Measurements from ENCODE around the gene BMP2.

The BMP2 gene

GRCh38 chr20:6744180-6744579 is 23.3 kb upstream of the BMP2 start:
- Histone ChIP-seq H3K27ac (ENCODE audit: low read length) (no peak overlapping the region), H3K9ac (ENCODE audit: low read length) (no peak overlapping the region), H3K36me3 (ENCODE audit: control insufficient read depth, low read depth, low read length) (no peaks in the 10 kb centered on the region), H3K9me3 (ENCODE audit: control insufficient read depth, low read depth, low read length) (no peaks in the 10 kb centered on the region), H3K4me1 (ENCODE audit: control insufficient read depth, low read depth, low read length) (no peaks in the 10 kb centered on the region), H3K27me3 (ENCODE audit: control insufficient read depth, insufficient read depth, low read length) (no peaks in the 10 kb centered on the region), H3K4me3 (ENCODE audit: low read length) (no peak overlapping the region)

DNA sequence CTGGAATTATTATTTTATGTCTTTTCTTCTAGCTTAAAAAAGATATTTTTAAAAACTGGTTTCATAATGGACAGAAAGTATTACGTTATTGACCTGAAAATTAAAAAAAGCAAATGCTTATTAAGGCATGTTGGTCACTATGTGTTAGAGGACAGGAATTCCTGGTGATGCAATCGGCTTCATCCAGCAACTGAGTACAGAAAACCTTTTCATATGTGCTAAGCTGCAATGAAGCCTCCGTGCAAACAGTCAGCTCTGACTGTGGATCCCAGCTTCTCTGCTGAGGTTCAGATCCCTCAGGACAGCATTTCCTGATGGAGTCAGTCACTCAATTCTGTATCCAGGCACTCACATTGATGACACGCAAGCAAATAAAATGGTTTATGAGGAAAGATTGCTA is 22.7 kb upstream of the BMP2 start:
- H3K27ac ChIP-seq (ENCODE audit: low read length): no peak overlapping the region
- no peaks in the 10 kb centered on the region for H3K27me3 ChIP-seq (ENCODE audit: control insufficient read depth, insufficient read depth, low read length)
- H3K9ac ChIP-seq (ENCODE audit: low read length): no peak overlapping the region
- no peaks in the 10 kb centered on the region for H3K9me3 ChIP-seq (ENCODE audit: control insufficient read depth, low read depth, low read length)
- no peak overlapping the region for H3K4me3 ChIP-seq (ENCODE audit: low read length)
- H3K36me3 ChIP-seq (ENCODE audit: control insufficient read depth, low read depth, low read length): no peaks in the 10 kb centered on the region
- H3K4me1 ChIP-seq (ENCODE audit: control insufficient read depth, low read depth, low read length): no peaks in the 10 kb centered on the region

- H3K4me3 ChIP-seq (ENCODE audit: low read length): no peak overlapping the region
- H3K9me3 ChIP-seq (ENCODE audit: control insufficient read depth, low read depth, low read length): no peaks in the 10 kb centered on the region
- no peak overlapping the region for H3K27ac ChIP-seq (ENCODE audit: low read length)
- H3K27me3 ChIP-seq (ENCODE audit: control insufficient read depth, insufficient read depth, low read length): no peaks in the 10 kb centered on the region
- no peaks in the 10 kb centered on the region for H3K4me1 ChIP-seq (ENCODE audit: control insufficient read depth, low read depth, low read length)
- H3K36me3 ChIP-seq (ENCODE audit: control insufficient read depth, low read depth, low read length): no peaks in the 10 kb centered on the region
- H3K9ac ChIP-seq (ENCODE audit: low read length): no peak overlapping the region
Observed at GRCh38 chr20:6746901-6747609, 20.4 kb upstream of the BMP2 start.

- no peaks in the 10 kb centered on the region for H3K4me1 ChIP-seq (ENCODE audit: control insufficient read depth, low read depth, low read length)
- H3K27ac ChIP-seq (ENCODE audit: low read length): no peak overlapping the region
- H3K4me3 ChIP-seq (ENCODE audit: low read length): no peak overlapping the region
- H3K9me3 ChIP-seq (ENCODE audit: control insufficient read depth, low read depth, low read length): no peaks in the 10 kb centered on the region
- H3K36me3 ChIP-seq (ENCODE audit: control insufficient read depth, low read depth, low read length): no peaks in the 10 kb centered on the region
- H3K27me3 ChIP-seq (ENCODE audit: control insufficient read depth, insufficient read depth, low read length): no peaks in the 10 kb centered on the region
- no peak overlapping the region for H3K9ac ChIP-seq (ENCODE audit: low read length)
Observed at GRCh38 chr20:6750438-6750837, 17.0 kb upstream of the BMP2 start.

GRCh38 chr20:6756693-6757595 is 10.5 kb upstream of the BMP2 start:
- no peak overlapping the region for H3K27ac ChIP-seq (ENCODE audit: low read length)
- no peaks in the 10 kb centered on the region for H3K36me3 ChIP-seq (ENCODE audit: control insufficient read depth, low read depth, low read length)
- H3K9ac ChIP-seq (ENCODE audit: low read length): no peak overlapping the region
- H3K4me3 ChIP-seq (ENCODE audit: low read length): no peak overlapping the region
- H3K9me3 ChIP-seq (ENCODE audit: control insufficient read depth, low read depth, low read length): peaks cover 3% of the 10 kb centered on the region
- H3K27me3 ChIP-seq (ENCODE audit: control insufficient read depth, insufficient read depth, low read length): no peaks in the 10 kb centered on the region
- no peaks in the 10 kb centered on the region for H3K4me1 ChIP-seq (ENCODE audit: control insufficient read depth, low read depth, low read length)

- H3K4me3 ChIP-seq (ENCODE audit: low read length): peak overlapping the region; percentile 29
Observed at GRCh38 chr20:6764619-6765018, 2.9 kb upstream of the BMP2 start.

GRCh38 chr20:6765469-6766058 is 1.9 kb upstream of the BMP2 start:
- Histone ChIP-seq H3K36me3 (ENCODE audit: control insufficient read depth, low read depth, low read length) (no peaks in the 10 kb centered on the region), H3K9me3 (ENCODE audit: control insufficient read depth, low read depth, low read length) (peaks cover 3% of the 10 kb centered on the region), H3K4me3 (ENCODE audit: low read length) (peak overlapping the region; percentile 29), H3K27ac (ENCODE audit: low read length) (no peak overlapping the region), H3K27me3 (ENCODE audit: control insufficient read depth, insufficient read depth, low read length) (peaks cover 38% of the 10 kb centered on the region), H3K4me1 (ENCODE audit: control insufficient read depth, low read depth, low read length) (peaks cover 39% of the 10 kb centered on the region), H3K9ac (ENCODE audit: low read length) (no peak overlapping the region)

More at GRCh38 chr20:6764619-6765018, 2.9 kb upstream of the BMP2 start:
- Histone ChIP-seq H3K9ac (ENCODE audit: low read length) (no peak overlapping the region), H3K36me3 (ENCODE audit: control insufficient read depth, low read depth, low read length) (no peaks in the 10 kb centered on the region), H3K27ac (ENCODE audit: low read length) (no peak overlapping the region), H3K9me3 (ENCODE audit: control insufficient read depth, low read depth, low read length) (peaks cover 3% of the 10 kb centered on the region), H3K27me3 (ENCODE audit: control insufficient read depth, insufficient read depth, low read length) (peaks cover 29% of the 10 kb centered on the region), H3K4me1 (ENCODE audit: control insufficient read depth, low read depth, low read length) (peaks cover 39% of the 10 kb centered on the region)

DNA sequence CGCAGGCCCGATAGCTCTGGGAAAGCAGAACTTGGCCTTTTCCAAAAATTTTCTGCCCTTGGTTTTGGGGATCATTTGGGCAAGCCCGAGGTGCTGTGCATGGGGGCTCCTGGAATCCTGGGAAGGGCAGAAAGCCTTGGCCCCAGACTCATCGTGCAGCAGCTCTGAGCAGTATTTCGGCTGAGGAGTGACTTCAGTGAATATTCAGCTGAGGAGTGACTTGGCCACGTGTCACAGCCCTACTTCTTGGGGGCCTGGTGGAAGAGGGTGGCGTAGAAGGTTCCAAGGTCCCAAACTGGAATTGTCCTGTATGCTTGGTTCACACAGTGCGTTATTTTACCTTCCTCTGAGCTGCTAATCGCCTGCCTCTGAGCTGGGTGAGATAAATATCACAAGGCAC is 1.1 kb upstream of the BMP2 start:
- H3K9me3 ChIP-seq (ENCODE audit: control insufficient read depth, low read depth, low read length): peaks cover 3% of the 10 kb centered on the region
- H3K27me3 ChIP-seq (ENCODE audit: control insufficient read depth, insufficient read depth, low read length): peaks cover 47% of the 10 kb centered on the region
- H3K9ac ChIP-seq (ENCODE audit: low read length): no peak overlapping the region
- peaks cover 39% of the 10 kb centered on the region for H3K4me1 ChIP-seq (ENCODE audit: control insufficient read depth, low read depth, low read length)
- H3K4me3 ChIP-seq (ENCODE audit: low read length): peak overlapping the region; percentile 74
- H3K36me3 ChIP-seq (ENCODE audit: control insufficient read depth, low read depth, low read length): no peaks in the 10 kb centered on the region
- no peak overlapping the region for H3K27ac ChIP-seq (ENCODE audit: low read length)

- peaks cover 54% of the 10 kb centered on the region for H3K27me3 ChIP-seq (ENCODE audit: control insufficient read depth, insufficient read depth, low read length)
- peaks cover 2% of the 10 kb centered on the region for H3K36me3 ChIP-seq (ENCODE audit: control insufficient read depth, low read depth, low read length)
- no peak overlapping the region for H3K9ac ChIP-seq (ENCODE audit: low read length)
- H3K9me3 ChIP-seq (ENCODE audit: control insufficient read depth, low read depth, low read length): no peaks in the 10 kb centered on the region
- H3K4me3 ChIP-seq (ENCODE audit: low read length): peak overlapping the region; percentile 74
- no peak overlapping the region for H3K27ac ChIP-seq (ENCODE audit: low read length)
- peaks cover 39% of the 10 kb centered on the region for H3K4me1 ChIP-seq (ENCODE audit: control insufficient read depth, low read depth, low read length)
Observed at GRCh38 chr20:6767126-6767535, 355 bp upstream of the BMP2 start.

GRCh38 chr20:6768228-6769140 is 998 bp downstream of the BMP2 start:
- peaks cover 5% of the 10 kb centered on the region for H3K36me3 ChIP-seq (ENCODE audit: control insufficient read depth, low read depth, low read length)
- peaks cover 57% of the 10 kb centered on the region for H3K27me3 ChIP-seq (ENCODE audit: control insufficient read depth, insufficient read depth, low read length)
- H3K27ac ChIP-seq (ENCODE audit: low read length): no peak overlapping the region
- H3K4me3 ChIP-seq (ENCODE audit: low read length): peak overlapping the region; percentile 79
- H3K9ac ChIP-seq (ENCODE audit: low read length): peak overlapping the region; percentile 28
- peaks cover 30% of the 10 kb centered on the region for H3K4me1 ChIP-seq (ENCODE audit: control insufficient read depth, low read depth, low read length)
- no peaks in the 10 kb centered on the region for H3K9me3 ChIP-seq (ENCODE audit: control insufficient read depth, low read depth, low read length)
